ENCODE results near the gene KLHL42. TPM values are rescaled to one million over a fixed set of nuclear protein-coding genes. Genes with fewer than 3 reads are reported as not detected.

Gene KLHL42
- total RNA-seq, 1 experiment from 2014 or later = 35.8 TPM

- Mint-ChIP-seq H3K4me3 (no peak overlapping the region), H3K27ac (no peak overlapping the region), H3K4me1 (no peaks in the 10 kb centered on the region), H3K36me3 (ENCODE audit: insufficient read depth in 1 of 3, low read depth in 3 of 3) (peaks cover 11 to 29% (median 29%) of the 10 kb centered on the region in 3 experiments; a peak in 6 of 7 replicates), H3K27me3 (ENCODE audit: low read depth) (no peaks in the 10 kb centered on the region), H3K9me3 (no peaks in the 10 kb centered on the region; a peak in 1 of 5 replicates)
- Histone ChIP-seq H3K27me3 (ENCODE audit: insufficient read depth, low read length) (no peaks in the 10 kb centered on the region), H2AK5ac (ENCODE audit: insufficient read length, low read length) (no peak overlapping the region), H2BK20ac (ENCODE audit: low read depth, low read length, poor library complexity, severe bottlenecking) (no peak overlapping the region), H3K56ac (ENCODE audit: insufficient read length, low read depth, low read length) (no peak overlapping the region), H3K4me1 (ENCODE audit: insufficient read depth, low read length) (no peaks in the 10 kb centered on the region), H3K4me2 (ENCODE audit: insufficient read depth, insufficient read length, low read length) (no peak overlapping the region), H3K79me1 (ENCODE audit: insufficient read depth, low read depth, low read length, poor library complexity, severe bottlenecking) (no peaks in the 10 kb centered on the region), H3K27ac (ENCODE audit: insufficient read length, low read depth, low read length) (no peak overlapping the region), H3T11ph (ENCODE audit: low read length) (no peak overlapping the region), H3K23me2 (ENCODE audit: insufficient read length, low read depth, low read length, poor library complexity, severe bottlenecking) (no peaks in the 10 kb centered on the region), H4K8ac (replicated peaks; ENCODE audit: insufficient read length, low read depth, low read length) (no peak overlapping the region), H3K23ac (ENCODE audit: insufficient read length, low read depth, low read length) (no peak overlapping the region), H2AFZ (ENCODE audit: low read length) (no peak overlapping the region), H3K4ac (ENCODE audit: low read depth, low read length) (no peak overlapping the region), H3K14ac (ENCODE audit: insufficient read depth, low read length) (no peak overlapping the region), H4K91ac (ENCODE audit: insufficient read length, low read depth, low read length) (no peak overlapping the region), H2BK15ac (ENCODE audit: low read depth, low read length) (no peak overlapping the region), H2BK120ac (ENCODE audit: low read depth, low read length, poor library complexity, severe bottlenecking) (no peak overlapping the region), H2BK12ac (ENCODE audit: insufficient read length, low read depth, low read length) (no peak overlapping the region), H3K18ac (ENCODE audit: insufficient read length, low read depth, low read length) (no peak overlapping the region), H2BK5ac (ENCODE audit: insufficient read length, low read length) (no peak overlapping the region), H3K9me3 (ENCODE audit: control insufficient read depth, low read depth, low read length) (no peaks in the 10 kb centered on the region), H4K20me1 (ENCODE audit: control insufficient read depth, insufficient read depth, insufficient read length) (no peaks in the 10 kb centered on the region), H3K79me2 (ENCODE audit: insufficient read depth, low read length) (no peaks in the 10 kb centered on the region), H3K9ac (ENCODE audit: extremely low read depth, insufficient read length, low read length) (no peak overlapping the region), H4K5ac (ENCODE audit: insufficient read length, low read depth, low read length) (no peak overlapping the region)
- DNase-seq = no peak
- TF ChIP-seq CTCF (conservative IDR thresholded peaks at IDR 0.05) = no peak
- no CpG with 5 or more reads among the region's 3 CpGs for WGBS (ENCODE audit: extremely low coverage, insufficient read length, low lambda C conversion rate)
These were observed 32.8 kb upstream of the KLHL42 start for GRCh38 chr12:27747111-27747820.

Data from H9 (cell line).